Measurements from ENCODE around the gene SSBP2.
"Not testable (repeated sequence)": the region's sequence is repeated elsewhere in the genome, so short reads cannot be mapped to it uniquely, and the experiment has no call there.

Gene SSBP2

DNA sequence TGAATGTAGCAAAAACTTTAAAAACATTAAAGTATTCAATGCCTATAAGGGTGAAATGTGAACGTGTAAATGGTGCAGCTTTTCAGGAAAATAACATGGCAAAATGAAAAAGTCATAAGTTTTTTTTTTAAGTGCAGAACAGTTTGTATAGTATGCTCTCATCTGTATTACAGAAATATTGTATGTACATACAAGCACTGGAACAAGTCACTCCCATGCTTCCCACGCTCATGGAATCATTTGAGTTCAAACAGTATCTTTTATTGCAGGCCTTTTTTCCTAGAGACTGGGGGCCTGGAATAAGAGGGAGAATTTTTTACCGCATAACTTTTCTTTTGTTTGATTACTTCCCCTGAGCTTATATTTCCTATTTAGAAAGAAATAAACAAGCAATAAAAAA is 94.1 kb downstream of the SSBP2 start:
- no peak for DNase-seq (ENCODE audit: low spot score)

DNA sequence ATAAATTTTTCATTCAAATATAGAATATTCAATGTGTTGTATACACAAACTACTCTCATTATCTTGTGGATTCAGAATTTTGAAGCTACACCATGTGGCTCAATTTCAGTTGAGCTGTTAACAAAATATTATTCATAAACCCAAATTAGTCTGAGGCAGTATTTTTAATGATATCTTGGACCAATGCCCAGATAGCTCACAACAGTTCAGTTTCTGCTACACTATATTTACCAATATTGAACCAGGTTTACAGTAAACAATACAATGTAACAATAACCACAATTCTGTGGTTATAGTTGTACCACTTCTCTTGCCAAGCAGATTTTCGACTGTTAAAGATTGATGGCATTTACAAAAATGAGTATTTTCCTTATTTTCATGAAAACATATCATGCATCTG is 99.9 kb downstream of the SSBP2 start:
- DNase-seq (ENCODE audit: low spot score) = no peak

DNA sequence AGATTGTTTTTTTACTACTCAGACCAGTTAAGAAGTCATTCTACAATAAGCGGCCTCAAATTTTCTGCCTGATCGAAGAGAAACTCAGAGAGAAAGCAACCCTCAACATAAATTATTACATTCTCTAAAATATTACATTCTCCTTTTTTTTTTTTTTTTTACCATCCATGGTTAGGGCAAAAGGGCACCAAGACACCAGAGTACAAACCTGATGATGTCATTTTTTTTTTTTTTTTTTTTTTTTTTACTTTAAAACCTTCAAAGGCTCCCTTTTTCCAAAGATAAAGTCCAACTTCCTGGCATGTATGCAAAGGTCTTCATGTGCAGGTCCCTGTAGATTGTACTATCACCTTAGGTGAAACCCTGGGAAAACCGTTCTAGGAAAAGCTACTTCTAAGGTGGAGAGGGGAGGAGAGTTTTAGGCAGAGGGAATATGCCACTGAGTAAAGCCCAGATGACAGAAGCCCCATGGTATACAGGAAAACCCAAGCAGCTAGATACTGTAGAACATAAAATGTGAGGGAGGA is 104.4 kb downstream of the SSBP2 start:
- DNase-seq (ENCODE audit: low spot score) = no peak

DNA sequence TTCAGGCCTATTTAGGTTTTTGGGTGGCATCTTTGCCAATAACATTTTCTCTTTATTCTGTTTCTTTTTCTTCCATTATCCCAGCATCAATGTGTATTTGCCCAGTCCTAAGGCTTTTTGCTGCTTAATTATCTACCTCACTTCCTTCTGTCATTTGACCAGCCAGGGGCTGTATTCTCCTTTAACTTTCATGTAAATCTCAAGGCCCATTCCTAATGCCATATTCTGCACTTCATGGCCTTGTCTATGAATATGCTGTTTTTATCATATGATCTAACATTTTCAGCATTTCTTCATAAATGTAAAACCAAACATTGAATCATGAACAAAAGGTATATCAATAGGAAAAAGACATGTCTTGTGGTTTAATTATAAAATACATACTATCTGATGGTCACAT is 108.7 kb downstream of the SSBP2 start:
- DNase-seq (ENCODE audit: low spot score) = no peak

DNA sequence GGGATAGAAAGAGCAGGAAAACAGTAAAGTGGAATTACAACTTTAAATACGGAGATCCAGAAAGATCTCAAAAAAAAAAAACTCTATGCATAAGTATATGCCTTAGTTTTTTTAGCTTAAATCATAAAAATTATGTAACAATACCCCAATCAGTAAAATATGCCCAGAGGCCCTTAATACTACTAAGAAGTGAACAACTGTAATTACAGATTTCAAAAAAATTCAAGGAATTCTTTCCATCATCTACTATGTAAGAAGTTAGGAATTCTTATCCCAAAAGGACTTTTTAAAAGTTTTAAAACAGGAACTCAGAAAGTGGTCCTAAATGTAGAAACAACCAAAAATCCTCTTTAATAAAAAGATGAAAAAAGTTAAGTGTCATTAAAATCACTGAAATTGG is 111.3 kb downstream of the SSBP2 start:
- no peak for DNase-seq (ENCODE audit: low spot score)

DNA sequence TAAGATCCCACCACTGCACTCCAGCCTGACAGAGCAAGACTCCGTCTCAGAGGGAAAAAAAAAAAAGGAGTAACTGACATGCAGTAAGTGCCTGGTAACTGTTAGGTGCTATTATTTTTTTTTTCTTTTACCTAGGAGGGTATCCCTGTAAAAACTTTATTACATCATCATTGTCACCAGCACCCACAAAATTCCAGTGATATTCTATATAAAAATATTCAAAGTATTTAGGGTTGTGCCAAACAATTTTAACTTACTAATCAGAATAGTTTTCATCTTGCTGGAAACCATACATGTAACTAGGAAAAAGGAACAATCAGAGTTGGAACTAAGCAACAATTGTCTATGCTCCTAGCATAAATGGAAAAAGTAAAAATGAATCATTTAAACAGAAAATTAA is 112.4 kb downstream of the SSBP2 start:
- DNase-seq (ENCODE audit: low spot score) = no peak

DNA sequence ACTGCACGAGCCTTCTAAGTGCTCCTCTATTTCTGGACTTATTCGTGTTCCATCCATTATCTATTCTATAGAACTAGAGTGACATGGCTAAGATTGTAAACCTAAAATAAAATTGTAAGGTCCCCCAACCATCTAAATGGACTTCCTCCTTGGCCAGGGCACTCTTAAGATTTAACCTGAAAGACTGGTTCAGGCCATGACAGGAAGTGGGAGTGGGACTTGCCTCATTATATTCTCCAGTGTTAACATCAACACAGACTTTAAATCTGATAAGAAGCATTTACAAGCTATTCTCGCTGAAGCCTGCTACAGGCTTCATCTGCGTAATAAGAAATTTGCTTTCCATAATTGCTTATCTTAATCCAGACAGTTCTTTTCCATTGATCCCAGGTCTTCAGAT is 117.0 kb downstream of the SSBP2 start:
- DNase-seq (ENCODE audit: low spot score) = no peak

DNA sequence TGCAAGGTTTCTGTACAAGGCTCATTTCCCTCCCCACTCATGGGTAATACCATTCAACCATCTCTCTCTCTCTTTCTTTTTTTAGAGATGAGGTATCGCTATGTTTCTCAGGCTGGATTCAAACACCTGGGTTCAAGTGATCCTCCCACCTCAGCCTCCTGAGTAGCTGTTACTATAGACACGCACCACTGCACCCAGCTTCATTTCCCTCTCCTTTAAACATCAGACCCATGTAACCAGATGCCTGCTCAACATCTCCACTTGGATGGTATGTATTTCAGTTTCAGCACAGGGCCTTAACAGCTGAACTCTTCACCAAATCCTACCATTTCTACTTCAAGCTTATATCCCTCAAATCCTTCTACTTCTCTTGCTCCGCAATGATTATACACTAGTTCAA is 117.4 kb downstream of the SSBP2 start:
- no peak for DNase-seq (ENCODE audit: low spot score)

DNA sequence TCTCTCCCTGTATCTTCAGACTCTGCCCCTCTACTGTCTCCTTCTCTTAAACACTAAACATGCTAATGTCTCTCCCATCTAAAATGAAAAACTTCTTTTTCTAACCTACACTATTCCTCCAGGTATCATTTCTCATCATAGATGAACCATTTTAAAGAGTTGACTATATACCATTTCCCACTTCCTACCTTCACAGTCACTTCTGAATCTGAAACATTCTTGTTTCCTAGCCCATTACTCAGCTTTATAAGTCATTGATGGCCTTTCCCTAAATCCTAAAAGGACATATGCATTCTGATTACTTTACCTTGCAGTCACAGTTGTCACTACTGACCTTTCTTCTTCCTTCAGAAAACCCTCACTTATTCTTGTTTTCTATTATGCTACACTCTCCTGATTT is 118.2 kb downstream of the SSBP2 start:
- no peak for DNase-seq (ENCODE audit: low spot score)

DNA sequence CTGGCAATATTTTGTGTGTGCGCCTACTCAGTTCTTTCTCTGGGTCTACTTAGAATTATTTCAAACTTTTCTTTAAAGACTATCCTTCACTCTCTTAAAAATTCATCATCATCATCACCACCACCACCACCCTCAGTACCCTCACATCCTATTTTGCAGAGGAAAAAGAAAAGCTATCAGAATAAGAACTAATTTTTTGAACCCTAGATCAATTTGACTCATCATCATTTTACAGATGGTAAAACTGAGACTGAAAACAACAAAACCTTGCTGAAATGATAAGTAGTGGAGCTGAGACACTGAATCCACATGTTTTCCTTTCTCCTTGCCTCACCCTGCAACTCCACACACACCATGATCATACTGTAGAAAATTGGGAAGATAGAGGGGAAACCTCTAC is 119.3 kb downstream of the SSBP2 start:
- no peak for DNase-seq (ENCODE audit: low spot score)

DNA sequence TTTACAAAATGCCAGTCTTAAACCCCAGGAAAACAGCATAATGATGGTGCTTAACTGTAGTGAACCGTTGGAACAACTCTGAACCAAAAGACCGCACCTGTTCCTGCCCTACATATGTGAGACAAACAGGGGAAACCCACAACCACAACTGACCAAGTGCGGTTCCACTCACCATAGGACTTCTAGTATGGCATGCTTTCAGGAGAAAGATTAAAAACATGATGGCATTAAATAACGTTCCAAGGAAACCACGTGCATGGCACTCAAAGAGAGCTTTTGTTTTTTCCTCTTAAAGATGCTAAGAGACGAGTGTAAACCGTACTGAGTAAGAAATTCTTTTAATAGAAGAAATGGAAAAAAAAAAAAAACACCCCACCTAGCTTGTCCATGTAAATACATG is 119.8 kb downstream of the SSBP2 start:
- peak; percentile 31 for DNase-seq (ENCODE audit: low spot score)

DNA sequence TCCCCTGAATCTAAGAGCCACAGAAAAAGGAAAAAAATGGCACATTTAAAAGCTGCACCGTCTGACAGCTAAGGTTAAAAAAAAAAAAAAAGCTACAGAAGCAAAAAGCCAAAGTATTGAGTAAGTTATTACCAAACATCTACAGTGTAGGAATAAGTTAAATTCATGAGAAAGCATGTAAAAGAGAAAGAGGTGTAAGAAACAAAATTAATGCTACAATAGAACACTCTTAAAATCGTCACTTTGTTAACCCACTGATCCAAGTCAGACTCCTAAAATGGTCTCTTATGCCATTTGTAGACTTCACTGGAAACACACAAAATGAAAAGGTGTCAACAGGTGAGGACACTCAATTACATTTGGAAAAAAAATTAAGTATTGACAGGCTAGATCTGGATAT is 120.2 kb downstream of the SSBP2 start:
- DNase-seq (ENCODE audit: low spot score) = no peak

DNA sequence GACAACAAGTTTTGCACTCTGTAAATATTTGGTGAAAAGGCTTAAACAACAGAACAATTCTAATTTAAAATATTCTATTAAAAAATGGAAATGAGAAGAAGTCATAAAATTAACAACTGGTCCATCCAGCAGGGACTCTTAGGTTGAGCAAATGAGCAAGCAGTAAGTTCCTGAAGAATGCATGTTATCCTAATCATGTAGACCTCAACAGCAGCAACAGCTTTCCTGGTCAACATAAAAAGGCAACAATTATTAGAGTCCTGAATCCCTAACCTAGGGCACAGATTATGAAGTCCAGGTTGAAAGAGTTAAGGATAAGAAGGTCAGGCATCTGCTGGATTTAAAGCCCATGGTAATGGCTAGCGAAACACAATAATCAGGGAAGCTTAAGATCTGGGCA is 120.9 kb downstream of the SSBP2 start:
- no peak for DNase-seq (ENCODE audit: low spot score)

DNA sequence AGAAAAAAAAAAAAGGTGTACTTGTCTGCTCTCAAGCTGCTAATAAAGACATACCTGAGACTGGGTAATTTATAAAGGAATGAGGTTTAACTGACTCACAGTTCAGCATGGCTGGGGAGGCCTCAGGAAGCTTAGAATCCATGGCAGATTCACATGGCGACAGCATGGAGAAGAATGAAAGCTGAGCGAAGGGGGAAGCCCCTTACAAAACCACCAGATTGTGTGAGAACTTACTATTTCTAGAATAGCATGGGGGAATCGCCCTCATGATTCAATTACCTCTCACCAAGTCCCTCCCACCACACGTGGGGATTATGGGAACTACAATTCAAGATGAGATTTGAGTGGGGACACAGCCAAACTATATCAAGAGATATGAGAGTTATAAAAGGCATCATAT is 122.8 kb downstream of the SSBP2 start:
- DNase-seq (ENCODE audit: low spot score) = not testable (repeated sequence)

DNA sequence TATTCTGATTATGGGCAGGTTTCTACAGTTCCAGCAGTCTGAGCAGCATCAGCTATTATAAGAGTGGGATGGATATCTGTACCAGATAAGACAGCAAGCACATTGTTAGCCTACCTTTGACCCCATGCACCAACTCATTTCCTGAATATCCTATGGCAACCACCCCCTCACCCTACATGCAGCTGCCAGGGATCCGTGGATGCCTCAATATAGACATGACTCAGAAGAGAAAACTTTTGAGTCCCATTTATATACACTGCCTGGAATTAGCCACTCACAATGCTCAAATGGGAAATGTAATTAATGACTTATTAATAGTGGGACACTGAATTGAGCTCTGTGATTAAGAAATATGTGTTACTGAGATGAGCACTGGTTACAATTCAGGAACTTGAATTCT is 124.4 kb downstream of the SSBP2 start:
- no peak for DNase-seq (ENCODE audit: low spot score)

DNA sequence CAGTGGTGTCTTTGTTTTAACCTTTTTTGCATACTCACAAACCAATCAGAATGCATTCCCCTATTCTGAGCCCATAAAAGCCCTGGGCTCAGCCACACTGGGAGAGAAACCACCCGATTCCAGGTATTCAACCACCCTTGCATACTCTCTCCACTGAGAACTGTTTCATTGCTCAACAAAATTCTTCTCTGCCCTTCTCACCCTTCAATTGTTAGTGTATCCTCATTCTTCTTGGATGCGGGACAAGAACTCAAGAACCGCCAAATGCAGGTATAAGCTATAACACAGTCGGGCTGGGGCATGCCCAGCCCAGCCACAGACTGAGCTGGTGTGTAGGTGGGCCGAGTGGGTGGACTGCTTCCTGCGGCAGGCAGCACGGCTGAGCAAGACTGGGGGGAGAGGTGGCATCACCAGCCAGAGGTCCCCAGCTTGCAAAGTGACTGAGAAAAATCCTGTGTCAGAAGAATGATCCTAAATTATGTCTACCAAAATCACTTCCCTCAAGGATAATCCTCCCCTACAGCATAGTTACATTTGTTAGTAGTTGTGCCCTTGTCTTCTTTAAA is 141.0 kb downstream of the SSBP2 start:
- DNase-seq (ENCODE audit: low spot score) = no peak

DNA sequence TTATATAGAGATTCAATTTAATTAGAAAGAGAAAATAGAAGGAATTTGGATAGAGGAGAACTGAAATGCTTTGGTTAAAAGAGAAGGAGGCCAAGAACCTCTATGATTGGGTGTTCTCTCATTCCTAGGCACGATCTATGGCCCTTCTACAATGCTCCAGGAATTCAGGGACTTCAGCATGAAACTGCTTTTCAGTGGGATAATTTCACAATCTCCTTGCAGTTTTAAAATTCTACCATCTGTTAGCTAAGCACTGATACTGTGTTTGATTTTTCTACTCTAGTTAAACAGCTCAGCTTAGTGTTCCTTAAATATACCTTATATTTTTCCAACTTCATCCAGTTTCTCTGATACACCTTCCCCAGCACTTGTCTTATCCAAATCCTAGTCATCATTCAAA is 141.9 kb downstream of the SSBP2 start:
- no peak for DNase-seq (ENCODE audit: low spot score)

DNA sequence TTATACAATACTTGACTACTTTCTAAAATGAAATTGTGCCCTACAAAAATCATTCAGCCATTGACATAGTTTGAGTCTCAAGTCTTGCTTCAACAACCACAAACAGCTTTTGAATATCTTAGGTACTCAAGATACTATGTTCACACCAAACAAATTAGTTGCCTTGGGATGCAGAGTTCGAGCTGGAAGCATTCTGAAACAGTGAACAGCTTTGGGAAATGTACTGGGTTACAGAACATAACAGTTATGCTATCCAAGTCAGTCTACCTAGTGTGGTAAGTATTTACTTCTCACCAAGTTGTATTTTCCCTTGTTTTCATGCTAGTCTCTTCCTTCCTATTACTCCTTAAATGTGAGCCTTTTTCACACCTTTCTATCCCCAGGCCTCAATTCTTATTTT is 143.2 kb downstream of the SSBP2 start:
- DNase-seq (ENCODE audit: low spot score) = no peak

DNA sequence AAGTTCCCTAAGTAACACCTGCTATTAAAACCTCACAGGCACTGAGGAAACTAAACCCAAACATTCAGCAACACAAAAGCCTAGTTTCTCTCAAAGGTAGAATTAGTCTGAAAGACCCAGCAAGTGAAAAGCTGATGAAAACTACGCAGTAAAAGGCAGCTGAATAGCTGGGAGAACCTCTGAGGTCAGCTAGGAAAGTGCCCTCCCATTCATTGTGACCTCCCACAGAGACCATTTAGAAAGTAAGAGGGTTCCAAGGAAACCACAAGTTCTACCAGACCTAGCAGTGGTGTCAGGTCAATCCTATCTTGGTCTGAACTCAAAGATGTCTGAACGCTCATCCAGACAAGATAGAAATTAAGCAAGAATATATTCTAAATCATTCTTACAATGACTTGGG is 144.7 kb downstream of the SSBP2 start:
- no peak for DNase-seq (ENCODE audit: low spot score)

DNA sequence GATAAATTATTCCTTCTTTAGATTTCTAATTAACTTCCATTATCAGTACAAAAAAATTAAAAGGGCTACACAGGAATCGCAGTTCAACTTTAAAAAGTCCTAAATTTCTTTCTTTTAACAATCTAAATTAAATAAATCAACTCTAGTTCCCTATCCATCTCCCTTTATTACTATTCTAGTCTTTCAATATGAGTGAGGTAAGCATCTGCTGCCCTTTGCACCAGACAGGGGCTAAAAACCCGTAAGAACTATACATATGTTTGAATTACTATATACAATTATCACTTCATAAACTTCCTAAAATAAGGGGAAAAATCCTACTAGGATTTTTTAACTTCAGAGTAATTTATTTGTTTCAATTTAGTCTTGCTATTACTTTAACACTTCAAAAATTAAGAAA is 145.6 kb downstream of the SSBP2 start:
- no peak for DNase-seq (ENCODE audit: low spot score)

DNA sequence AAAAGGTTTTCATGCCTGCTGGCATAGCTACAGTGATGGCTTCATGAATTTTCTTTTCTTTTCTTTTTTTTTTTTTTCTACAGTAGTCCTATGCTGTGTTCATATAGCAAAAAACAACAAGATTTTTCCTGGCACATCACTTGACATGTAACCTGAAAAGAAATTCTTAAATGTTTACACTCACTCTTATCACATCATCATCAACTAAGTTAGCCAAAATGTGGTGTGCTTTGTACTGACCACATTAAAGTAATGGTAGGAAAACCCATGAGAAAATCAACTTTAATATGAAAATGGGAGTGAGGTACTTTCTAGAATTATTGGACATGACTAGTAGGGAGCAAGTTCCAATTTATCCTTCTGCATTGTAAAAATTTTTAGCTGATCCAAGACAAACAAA is 146.7 kb downstream of the SSBP2 start:
- DNase-seq (ENCODE audit: low spot score) = no peak

DNA sequence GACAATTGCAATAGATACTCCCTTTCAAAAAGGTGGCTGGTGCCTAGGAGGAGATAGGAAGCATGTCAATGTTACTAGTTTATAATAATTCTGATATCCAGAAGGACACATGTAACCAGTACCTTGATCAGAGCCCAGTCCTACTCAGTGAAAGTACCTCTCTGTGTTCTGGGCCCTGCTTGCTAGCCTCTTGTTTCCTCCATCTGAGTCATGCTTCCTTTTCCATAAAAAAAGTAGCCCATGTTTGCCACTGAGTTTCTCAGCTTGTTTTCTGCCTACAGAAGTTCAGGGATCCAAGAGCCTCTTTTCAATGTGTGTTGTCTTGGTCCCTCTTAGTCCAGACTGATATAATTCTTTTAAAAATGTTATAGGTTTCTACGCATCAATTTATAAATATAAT is 149.0 kb downstream of the SSBP2 start:
- DNase-seq (ENCODE audit: low spot score) = no peak

DNA sequence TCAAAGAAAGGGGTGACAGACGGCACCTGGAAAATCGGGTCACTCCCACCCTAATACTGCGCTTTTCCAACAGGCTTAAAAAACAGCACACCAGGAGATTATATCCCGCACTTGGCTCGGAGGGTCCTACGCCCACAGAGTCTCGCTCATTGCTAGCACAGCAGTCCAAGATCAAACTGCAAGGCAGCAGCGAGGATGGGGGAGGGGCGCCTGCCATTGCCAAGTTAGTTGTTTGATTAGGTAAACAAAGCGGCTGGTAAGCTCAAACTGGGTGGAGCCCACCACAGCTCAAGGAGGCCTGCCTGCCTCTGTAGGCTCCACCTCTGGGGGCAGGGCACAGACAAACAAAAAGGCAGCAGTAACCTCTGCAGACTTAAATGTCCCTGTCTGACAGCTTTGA is 158.8 kb downstream of the SSBP2 start:
- not testable (repeated sequence) for DNase-seq (ENCODE audit: low spot score)

DNA sequence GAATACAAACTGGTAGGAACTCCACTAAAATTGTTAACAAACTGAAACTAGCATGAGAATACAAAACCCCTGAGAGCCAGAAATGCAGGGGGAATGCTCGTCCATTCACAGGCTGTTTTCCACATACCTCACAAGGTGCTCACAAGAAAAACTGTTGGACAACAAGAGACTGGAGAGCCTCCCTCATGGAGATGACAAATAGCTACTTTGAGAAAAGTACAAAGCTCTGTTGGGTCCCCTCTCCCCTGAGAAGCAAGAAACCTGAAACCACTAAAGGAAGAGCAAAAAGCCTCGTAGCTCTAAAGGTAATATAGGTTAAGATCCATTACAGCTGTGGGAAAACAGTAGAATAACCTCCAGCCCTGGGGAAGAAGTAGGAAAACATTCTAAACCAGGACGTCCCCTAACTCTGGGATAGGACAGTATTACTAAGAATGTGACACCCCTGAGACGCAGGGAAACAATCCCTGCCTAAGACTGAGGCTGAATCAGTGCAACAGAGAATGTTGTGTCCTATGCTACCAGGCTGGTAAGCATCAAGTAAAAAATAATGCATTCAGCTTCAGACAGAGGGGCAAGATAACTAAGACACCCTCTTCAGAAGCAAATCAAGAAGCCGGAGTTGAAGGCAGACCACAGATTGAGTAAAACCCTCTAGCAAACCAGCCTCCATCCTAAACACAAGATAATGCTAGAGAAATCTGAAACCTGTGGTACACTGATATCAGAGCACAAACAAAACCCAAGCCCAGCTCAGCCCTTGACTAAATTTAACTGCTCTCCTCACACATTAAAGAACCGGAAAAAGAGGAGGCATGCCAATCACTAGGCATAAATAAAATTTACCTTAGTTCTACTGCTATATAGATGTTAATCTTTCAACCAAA is 160.2 kb downstream of the SSBP2 start:
- no peak for DNase-seq (ENCODE audit: low spot score)

Measured in CD4-positive, alpha-beta T cell treated with Interleukin-2 at 100 ng/mL for 4 hours (primary cell).